ENCODE data around the gene GUCA2A. TPM values are rescaled to one million over a fixed set of nuclear protein-coding genes. Genes with fewer than 3 reads are reported as not detected.

GUCA2A gene
- polyA plus RNA-seq, 1 of the 3 experiments (the other 2 are of a cell fraction) = not detected

DNA sequence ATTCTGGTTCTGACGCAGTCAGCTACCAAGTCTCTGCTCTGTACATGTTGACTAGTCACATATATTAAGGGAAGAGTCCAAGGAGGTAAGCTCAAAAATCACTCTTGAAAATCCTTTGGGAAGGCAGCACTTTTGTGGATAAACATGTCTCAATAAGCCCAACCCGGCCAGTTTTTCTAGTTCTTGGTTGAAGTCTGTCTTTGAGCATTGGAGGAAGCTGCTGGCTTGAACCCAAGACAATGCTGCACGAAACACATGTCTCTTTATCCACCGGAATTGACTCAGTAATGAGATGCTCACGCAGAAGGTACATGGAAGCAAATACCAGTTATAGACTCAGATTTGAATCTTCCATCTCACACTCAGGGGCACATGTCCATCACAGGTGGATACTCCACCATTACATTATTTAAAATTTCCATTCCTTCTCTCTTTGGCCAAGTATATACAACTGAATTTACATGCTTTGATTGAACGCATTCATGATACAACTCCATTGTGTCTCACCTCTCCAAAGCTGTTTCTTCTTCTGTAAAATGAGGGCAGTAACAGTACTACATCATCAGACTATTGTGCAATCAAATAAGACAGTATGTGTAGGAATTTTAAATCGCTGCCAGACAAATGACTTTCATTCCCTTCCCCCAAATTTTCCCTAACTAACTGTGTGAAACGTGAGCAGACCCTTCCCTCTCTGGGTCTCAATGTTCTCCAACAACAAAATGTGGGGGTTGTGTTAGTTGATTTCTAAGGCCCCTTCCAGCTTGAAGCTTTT, 9.6 kb upstream of the GUCA2A start:
- DNase-seq = no peak

DNA sequence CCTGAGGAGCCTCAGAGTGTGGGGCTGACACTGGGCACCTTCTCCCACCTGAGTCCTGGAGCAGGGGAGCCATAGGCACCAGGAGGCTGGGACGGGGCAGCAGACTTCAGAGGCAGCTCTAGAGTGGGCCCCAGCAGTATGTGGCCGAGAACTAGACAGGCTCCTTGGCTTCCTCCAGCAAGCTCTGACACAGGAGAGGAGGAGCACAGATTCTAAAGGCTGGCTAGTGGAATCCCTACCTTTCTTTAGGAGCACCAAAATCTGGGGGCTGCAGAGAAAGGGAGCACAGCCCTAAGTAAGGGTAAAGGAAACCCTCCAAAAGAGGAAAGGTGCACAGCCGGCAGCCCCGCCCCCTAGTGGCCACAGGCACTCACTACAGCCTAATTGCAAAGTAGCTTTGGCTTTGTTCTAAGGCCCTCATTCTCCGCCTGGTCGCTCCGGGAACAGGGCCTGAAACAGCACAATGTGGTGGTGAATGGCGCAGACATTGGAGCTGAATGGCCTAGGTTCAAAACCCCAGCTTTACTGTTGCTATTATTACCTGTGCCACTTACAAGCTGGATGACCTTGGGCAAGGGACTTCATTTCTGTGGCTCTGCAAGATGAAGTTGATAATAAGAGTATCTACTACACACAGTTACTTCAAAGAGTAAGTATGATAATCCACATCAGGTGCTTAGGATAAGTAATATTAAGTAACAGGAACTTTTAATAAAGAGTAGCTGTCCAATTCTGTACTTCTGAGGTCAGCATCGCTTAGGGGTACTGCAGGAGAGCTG, 8.8 kb upstream of the GUCA2A start:
- Histone ChIP-seq H3K36me3 (replicated peaks in 1 of 2; ENCODE audit: control insufficient read depth in 1 of 2, insufficient read depth in 2 of 2, low read length in 1 of 2) (peaks cover 0 to 9% of the 10 kb centered on the region in 2 experiments), H3F3A (replicated peaks; ENCODE audit: insufficient read depth) (peaks cover 10% of the 10 kb centered on the region), H2AFZ (ENCODE audit: low read depth) (no peak overlapping the region), H4K20me1 (ENCODE audit: insufficient read depth) (peaks cover 15% of the 10 kb centered on the region), H3K9me2 (no peaks in the 10 kb centered on the region), H3K79me2 (ENCODE audit: insufficient read depth) (no peaks in the 10 kb centered on the region), H3K4me3 (ENCODE audit: low read depth in 2 of 2, low read length in 1 of 2) (peak overlapping the region in 1 of 2 experiments; percentile 10; a peak in 1 of 4 replicates), H3K9ac (no peak overlapping the region), H3K4me1 (ENCODE audit: control insufficient read depth in 1 of 2, insufficient read depth in 2 of 2, low read depth in 1 of 2, low read length in 1 of 2) (peaks cover 14 to 46% of the 10 kb centered on the region in 2 experiments; a peak in 3 of 4 replicates), H3K4me2 (no peak overlapping the region), H3K27me3 (ENCODE audit: insufficient read depth) (no peaks in the 10 kb centered on the region), H3K27ac (ENCODE audit: low read depth in 2 of 2, low read length in 1 of 2) (peak overlapping the region in 1 of 2 experiments; percentile 19; a peak in 2 of 4 replicates), H3K9me3 (no peaks in the 10 kb centered on the region)
- 62% methylated on average over 8 of the region's 9 CpGs for WGBS (ENCODE audit: low lambda C conversion rate)
- DNase-seq = peak; percentile 74
- ChIA-PET CTCF (interaction anchor here (0.5 to 4.4 kb wide), 75 partner anchors 8 to 973 kb away, joined by 3 to 31 read pairs (median 4); partner anchors contain the start of genes CCDC30, FOXJ3, GUCA2B and PPIH), POLR2A (no interaction called here)
- TF ChIP-seq RAD21 (IDR thresholded peaks at IDR 0.05; ENCODE audit: low read length) = peak; percentile 64
- TF ChIP-seq, protein P1, sequence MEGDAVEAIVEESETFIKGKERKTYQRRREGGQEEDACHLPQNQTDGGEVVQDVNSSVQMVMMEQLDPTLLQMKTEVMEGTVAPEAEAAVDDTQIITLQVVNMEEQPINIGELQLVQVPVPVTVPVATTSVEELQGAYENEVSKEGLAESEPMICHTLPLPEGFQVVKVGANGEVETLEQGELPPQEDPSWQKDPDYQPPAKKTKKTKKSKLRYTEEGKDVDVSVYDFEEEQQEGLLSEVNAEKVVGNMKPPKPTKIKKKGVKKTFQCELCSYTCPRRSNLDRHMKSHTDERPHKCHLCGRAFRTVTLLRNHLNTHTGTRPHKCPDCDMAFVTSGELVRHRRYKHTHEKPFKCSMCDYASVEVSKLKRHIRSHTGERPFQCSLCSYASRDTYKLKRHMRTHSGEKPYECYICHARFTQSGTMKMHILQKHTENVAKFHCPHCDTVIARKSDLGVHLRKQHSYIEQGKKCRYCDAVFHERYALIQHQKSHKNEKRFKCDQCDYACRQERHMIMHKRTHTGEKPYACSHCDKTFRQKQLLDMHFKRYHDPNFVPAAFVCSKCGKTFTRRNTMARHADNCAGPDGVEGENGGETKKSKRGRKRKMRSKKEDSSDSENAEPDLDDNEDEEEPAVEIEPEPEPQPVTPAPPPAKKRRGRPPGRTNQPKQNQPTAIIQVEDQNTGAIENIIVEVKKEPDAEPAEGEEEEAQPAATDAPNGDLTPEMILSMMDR (IDR thresholded peaks at IDR 0.05) = peak; percentile 96
- TF ChIP-seq GATA2 (CRISPR knock-in tag; IDR thresholded peaks at IDR 0.05) = no peak
- TF ChIP-seq JUND (IDR thresholded peaks at IDR 0.05) = no peak
- TF ChIP-seq SMC3 (IDR thresholded peaks at IDR 0.05; ENCODE audit: low read depth, low read length) = peak; percentile 73
- TF ChIP-seq YY1 (IDR thresholded peaks at IDR 0.05; ENCODE audit: low read depth) = no peak

More for the DNA sequence above, 9.6 kb upstream of the GUCA2A start:
- no peak overlapping the region; a peak in 2 of 4 replicates for H3K27ac ChIP-seq (ENCODE audit: low read depth in 2 of 2, low read length in 1 of 2)
- H3K4me1 ChIP-seq (ENCODE audit: control insufficient read depth in 1 of 2, insufficient read depth in 2 of 2, low read depth in 1 of 2, low read length in 1 of 2) = peaks cover 22 to 53% of the 10 kb centered on the region in 2 experiments; a peak in 3 of 4 replicates
- peaks cover 0 to 9% of the 10 kb centered on the region in 2 experiments for H3K36me3 ChIP-seq (replicated peaks in 1 of 2; ENCODE audit: control insufficient read depth in 1 of 2, insufficient read depth in 2 of 2, low read length in 1 of 2)
- H3K9ac ChIP-seq = no peak overlapping the region
- no peak overlapping the region for H3K4me2 ChIP-seq
- no peaks in the 10 kb centered on the region for H3K9me2 ChIP-seq
- CTCF ChIA-PET = interaction anchor here (0.5 to 4.4 kb wide), 71 partner anchors 8 to 1193 kb away, joined by 3 to 31 read pairs (median 4); partner anchors contain the start of genes CCDC30, FOXJ3, GUCA2B and PPIH
- no peaks in the 10 kb centered on the region for H3K9me3 ChIP-seq
- no peaks in the 10 kb centered on the region for H3K27me3 ChIP-seq (ENCODE audit: insufficient read depth)
- peaks cover 15% of the 10 kb centered on the region for H3F3A ChIP-seq (replicated peaks; ENCODE audit: insufficient read depth)
- peaks cover 15% of the 10 kb centered on the region for H4K20me1 ChIP-seq (ENCODE audit: insufficient read depth)
- POLR2A ChIA-PET = interaction anchor here (0.7 kb wide), 1 partner anchor 17 kb away, joined by 3 read pairs; no protein-coding TSS in a partner anchor
- TF ChIP-seq, protein P2, sequence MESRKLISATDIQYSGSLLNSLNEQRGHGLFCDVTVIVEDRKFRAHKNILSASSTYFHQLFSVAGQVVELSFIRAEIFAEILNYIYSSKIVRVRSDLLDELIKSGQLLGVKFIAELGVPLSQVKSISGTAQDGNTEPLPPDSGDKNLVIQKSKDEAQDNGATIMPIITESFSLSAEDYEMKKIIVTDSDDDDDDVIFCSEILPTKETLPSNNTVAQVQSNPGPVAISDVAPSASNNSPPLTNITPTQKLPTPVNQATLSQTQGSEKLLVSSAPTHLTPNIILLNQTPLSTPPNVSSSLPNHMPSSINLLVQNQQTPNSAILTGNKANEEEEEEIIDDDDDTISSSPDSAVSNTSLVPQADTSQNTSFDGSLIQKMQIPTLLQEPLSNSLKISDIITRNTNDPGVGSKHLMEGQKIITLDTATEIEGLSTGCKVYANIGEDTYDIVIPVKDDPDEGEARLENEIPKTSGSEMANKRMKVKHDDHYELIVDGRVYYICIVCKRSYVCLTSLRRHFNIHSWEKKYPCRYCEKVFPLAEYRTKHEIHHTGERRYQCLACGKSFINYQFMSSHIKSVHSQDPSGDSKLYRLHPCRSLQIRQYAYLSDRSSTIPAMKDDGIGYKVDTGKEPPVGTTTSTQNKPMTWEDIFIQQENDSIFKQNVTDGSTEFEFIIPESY (IDR thresholded peaks at IDR 0.05; ENCODE audit: borderline replicate concordance, low read depth) = no peak
- H2AFZ ChIP-seq (ENCODE audit: low read depth) = no peak overlapping the region
- no peaks in the 10 kb centered on the region for H3K79me2 ChIP-seq (ENCODE audit: insufficient read depth)
- H3K4me3 ChIP-seq (ENCODE audit: low read depth in 2 of 2, low read length in 1 of 2) = no peak overlapping the region
- WGBS (ENCODE audit: low lambda C conversion rate) = 87% methylated on average over 8 of the region's 8 CpGs
